ENCODE measurements around the gene TNFSF15.

Gene TNFSF15

DNA sequence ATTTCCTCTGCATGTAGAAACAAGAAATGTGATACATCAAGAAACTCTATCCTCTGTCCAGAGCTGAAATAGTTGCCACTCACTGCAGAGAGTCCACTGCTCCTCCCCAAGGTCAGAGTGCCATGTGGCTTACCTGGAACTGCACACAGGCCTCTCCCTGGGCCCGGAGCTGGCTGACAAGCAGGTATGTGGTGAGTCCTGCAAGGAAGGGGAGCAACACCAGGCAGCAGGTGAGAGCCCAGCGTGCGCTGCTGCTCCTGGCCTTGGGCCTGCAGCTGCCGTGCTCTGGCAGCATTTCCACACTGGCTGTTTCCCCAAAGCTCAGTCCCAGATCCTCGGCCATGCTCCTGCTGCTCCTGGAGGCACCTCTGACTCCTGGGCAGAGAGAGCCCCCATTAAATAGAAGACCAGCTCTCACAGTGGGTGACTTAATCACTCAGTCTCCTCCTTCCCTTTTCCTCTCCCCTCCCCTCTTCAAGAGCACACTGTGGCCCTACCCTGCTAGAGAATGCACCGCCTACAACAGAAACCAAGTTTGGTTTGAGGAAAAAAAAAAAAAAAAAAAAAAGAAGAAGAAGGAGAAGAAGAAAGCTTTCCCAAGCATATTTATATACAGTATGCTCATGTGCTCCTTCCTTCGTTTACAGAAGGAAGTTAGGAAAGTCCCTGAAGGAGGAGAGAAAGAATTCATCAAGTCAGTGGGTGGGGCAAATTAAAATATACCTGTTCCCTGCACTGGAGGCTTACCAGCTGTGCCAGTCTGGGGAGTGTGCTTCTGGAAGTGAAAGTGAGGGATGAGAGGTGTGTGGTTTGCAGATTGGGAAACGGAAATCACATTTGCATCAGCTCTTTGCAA is at the start of gene TNFSF15:
Gene TNFSF15, minus strand, starts transcription at position 370 of the 856 bp plus-strand sequence. Its CDS starts 27 bp downstream, at position 343.
- DNase-seq, result peak; percentile 88 to 95 (median 89)

- no peak for DNase-seq
Measured at GRCh38 chr9:114855488-114855887, 49.6 kb upstream of the TNFSF15 start.

DNA sequence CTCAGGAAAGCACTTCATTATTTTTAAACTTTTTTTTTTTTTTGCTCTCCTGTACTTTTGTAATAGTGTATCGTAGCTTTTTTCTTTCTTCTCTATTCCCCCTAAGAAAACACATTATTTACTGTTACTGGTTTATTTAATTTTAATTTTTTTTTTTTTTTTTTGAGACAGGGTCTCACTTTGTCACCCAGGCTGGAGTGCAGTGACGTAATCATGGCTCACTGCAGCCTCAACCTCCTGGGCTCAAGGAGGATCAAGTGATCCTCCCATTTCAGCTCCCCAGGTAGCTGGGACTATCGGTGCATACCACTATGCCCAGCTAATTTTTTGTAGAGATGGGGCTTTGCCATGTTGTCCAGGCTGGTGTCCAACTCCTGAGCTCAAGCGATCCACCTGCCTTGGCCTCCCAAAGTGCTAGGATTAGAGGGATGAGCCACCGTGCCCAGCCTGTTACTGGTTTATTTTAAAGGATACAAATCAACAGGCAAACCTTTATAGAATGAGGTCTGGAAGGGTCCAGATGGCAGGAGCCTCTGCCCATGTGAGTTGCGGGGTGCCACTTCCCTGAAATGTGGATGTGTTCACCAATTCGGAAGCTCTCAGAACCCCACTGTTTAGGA is 49.0 kb upstream of the TNFSF15 start:
- DNase-seq, result no peak

DNA sequence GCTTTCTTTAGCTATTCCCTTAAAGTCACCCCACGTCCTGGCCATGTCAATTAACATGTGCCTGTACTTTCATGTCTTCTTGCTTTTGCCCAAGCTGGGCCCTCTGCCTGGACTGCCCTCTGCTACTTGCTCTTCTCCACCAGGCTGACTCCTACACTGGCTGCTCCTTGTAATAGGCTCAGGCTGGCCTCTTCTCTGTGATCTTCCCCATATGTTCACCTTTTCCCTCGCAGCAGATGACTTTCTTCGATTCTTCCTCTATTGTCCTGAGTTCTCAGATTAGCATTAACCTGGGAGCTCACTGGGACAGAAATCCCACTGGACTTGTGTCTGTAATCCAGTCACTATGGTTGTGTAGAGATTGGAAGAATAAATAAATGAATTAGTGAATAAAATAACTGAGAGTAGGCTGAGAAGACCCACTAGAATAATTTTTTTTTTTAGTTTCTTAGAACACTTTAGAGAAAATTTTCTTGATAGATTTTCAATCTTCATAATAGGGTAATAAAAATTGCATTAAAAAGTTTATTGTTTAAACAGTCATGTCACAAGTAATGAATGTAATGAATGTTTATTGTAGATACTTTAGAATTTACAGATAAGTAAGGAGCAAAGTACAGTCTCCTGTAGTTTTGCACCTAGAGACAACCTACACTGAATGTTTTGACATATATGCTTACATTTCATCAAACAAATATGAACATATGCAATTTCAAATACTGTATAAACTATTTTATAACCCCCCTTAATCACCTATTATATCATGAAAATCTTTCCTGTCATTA is 47.4 kb upstream of the TNFSF15 start:
- peak in 1 of 3 donors; percentile 28 for DNase-seq

DNA sequence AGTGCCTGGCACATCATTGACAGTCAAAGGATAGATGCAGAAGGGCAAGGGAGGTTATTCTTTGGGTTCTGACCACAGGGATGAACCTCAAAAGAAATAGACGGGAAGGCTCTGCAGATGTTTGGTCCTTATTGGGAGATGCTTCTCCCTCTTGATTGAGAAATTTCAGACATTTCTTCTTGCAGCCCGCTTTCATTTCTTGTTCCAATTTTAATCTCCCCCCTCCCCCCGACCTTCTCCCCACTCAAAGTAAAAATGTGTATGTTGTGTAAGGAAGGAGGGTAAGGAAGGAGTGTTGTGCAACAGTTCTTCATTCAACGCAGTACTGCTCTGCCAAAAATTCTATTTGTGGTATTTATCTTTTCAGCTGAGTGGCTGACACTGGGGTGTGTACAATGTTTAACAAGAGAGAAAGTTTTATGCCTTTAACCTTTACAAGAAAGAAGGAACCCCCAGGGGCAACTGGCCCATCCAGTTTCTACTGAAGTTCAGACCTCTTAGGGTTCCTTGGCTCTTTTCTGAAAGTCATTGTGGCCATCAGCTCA is 46.3 kb upstream of the TNFSF15 start:
- peak; percentile 48 to 52 (median 50) for DNase-seq

- DNase-seq, result no peak
Measured at GRCh38 chr9:114851306-114851705, 45.5 kb upstream of the TNFSF15 start.

DNA sequence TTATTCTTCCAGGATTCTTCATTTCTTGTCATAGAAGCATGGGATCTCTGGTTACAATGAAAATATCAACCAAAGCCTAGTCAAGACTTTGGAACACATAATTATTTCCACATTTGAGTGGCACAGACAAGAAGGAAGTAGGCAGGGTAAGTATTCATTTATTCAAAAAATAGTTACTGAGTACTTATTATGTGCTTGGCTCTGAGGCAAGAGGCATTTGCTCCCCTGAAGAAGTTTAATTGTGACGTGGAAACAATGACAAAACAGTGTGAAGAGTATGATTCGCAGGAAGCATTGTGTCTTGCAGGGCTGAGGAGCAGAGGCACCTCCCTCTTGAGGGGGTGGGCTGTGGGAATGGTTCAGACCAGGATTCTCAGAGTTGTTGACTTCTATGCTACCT is 45.0 kb upstream of the TNFSF15 start:
- peak in 2 of 3 donors; percentile 29 to 50 for DNase-seq

- no peak for DNase-seq
Measured at GRCh38 chr9:114849450-114849849, 43.6 kb upstream of the TNFSF15 start.

- DNase-seq, result no peak
Measured at GRCh38 chr9:114847492-114848417, 41.9 kb upstream of the TNFSF15 start.

- DNase-seq, result no peak
Measured at GRCh38 chr9:114845373-114845772, 39.5 kb upstream of the TNFSF15 start.

DNA sequence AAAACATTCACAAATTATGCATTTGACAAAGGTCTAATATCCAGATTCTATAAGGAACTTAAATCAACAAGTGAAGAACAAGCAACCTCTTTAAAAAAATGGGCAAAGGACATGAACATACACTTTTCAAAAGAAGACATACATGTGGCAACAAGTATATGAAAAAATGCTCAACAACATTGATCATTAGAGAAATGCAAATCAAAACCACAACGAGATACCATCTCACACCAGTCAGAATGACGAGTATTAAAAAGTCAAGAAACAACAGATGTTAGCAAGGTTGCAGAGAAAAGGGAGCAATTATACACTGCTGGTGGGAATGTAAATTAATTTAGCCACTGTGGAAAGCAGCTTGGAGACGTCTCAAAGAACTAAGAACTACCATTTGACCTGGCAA is 38.9 kb upstream of the TNFSF15 start:
- no peak for DNase-seq

DNA sequence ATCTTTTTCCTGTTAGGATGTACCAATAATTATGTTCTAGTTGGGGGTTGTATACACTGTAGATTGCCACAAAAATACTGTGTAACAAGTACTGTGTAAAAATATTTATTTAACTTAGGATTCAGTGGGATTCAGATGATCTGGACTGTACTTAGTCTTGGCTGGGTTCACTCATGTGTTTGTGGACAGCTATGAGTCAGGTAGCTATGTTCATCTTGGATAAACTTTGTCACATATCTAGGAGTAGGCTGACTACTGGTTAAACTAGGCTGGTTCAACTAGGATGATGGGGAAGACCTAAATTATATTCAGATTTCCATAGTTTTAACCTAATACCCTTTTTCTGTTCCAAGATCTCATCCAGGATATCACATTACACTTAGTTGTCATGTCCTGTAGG is 32.1 kb upstream of the TNFSF15 start:
- DNase-seq, result no peak

DNA sequence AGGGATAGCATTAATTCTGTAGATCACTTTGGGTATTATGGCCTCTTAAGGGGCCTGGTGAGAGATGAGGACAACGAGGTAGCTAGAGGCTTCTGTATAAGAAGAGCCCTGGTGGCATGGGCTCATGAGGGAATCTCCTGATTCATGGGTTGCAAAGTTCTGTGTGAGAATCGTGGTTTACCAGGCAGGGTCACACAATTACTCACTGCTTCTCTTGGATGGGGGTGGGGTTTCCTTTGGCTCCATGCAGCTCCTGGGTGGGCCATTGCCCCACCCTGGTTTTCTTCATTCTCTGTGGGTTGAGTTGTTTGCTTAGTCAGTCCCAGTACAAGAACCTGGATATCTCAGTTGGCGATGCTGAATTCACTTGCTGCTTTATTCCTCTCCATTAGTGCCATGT is 30.9 kb upstream of the TNFSF15 start:
- peak in 1 of 3 donors; percentile 21 for DNase-seq

DNA sequence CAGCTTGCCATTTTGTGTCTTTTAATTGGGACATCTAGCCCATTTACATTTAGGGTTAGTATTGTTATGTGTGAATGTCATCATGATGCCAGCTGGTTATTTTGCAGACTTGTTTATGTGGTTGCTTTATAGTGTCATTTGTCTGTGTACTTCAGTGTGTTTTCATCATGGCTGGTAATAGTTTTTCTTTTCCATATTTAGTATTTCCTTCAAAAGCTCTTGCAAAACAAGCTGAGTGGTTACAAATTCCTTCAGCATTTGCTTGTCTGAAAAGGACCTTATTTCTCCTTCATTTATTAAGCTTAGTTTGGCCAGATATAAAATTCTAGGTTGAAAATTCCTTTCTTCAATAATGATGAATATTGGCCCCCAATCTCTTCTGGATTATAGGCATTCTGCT is 28.5 kb upstream of the TNFSF15 start:
- no peak for DNase-seq

GRCh38 chr9:114830546-114830945 is 24.7 kb upstream of the TNFSF15 start:
- peak in 1 of 3 donors; percentile 29 for DNase-seq

DNA sequence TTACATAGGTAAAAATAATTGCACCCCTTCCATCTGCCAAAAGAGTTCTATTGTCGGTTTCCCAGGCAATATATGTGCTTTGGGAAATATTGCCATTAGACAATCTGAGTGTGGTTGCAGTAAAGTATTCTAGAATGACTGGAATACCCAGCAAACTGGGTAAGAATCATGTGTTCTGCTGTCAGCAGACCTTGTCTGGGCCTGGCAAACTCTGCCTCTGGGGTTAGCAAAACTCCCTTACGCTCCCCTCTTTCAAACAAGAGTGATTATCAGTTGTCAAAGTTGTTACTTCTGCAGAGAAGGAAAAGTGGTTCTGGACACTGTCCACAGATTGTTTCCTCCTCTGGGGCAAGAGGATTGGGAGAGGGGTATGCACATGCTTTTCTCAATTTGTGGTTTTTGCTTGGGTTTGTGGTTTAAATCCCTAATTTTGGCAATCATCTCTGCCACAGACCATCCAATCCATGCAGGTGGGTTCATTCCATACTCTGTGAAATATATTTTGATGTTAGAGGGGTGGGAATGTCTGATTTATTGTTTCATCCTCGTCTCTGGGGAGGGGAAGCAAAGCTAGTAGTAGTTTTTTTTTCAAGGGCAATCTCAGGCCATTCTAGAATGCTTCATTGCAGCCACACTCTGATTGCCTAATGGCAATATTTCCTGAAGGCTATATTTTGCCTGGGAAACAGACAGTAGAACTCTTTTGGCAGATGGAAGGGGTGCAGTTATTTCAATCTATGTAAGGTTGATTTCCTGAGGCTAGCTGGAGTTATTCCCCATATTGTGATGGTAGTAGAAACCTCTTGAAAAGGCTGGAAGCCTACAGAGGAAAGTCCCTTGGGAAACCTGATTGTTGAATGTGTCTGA is 24.0 kb upstream of the TNFSF15 start:
- DNase-seq, result peak; percentile 63 to 77 (median 76)

DNA sequence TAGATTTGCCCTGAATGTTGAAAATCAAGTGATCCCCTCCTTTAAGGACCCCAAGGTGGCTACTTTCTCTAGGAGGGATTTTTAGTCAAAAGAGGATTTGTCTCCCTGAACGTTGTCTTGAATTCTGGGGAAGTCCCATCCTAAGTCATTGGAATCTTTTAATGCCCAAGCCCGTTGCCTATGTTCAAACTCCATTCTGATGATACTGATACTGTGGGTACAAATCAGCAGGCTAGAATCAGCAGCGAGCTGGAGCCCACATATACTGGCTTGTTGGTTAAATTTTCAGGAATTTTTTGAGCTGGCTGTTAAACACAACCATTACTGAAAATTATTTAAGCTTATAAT is 22.4 kb upstream of the TNFSF15 start:
- peak in 2 of 3 donors; percentile 62 to 74 for DNase-seq

DNA sequence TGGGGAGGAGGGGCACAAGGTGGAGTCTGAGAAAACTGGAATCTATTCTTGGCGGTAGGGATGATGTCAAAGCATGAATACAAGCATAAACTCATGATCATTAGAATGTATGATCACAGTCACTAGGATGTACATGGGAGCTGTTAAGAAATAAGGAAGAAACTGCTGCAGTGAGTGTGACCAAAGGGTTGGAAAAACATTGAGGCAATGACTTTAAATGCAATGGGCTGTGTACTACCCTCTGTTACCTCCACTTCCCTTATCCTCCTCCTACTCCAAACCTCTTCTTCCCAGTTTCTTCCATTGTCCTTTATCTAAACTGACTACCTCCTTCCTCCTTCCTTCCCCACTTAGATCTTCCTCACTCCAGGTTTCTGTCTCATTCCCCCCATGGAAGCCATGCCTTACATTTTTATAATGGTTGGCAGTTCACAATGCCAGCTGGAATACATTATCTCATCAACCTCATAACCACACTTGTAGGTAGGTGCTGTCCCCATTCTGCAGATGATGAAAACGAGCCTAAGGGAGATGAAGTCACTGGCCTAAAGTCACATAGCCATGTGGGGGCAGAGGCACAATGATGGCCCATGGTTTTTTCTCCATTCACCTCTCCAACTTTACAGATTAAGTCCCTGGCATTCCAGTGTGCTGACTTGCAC is 21.9 kb upstream of the TNFSF15 start:
- DNase-seq, result peak; percentile 78 to 87 (median 80)

GRCh38 chr9:114826431-114826830 is 20.6 kb upstream of the TNFSF15 start:
- no peak for DNase-seq

- peak in 2 of 3 donors; percentile 8 to 36 for DNase-seq
Measured at GRCh38 chr9:114825126-114825795, 19.4 kb upstream of the TNFSF15 start.

Measured in suppressor macrophage treated with lipopolysaccharide for 1 hour (primary cell).